GM12801 (cell line): Measurements from ENCODE around the gene BIK.

ENCODE experiments used
- CTCF ChIP-seq: IDR thresholded peaks from one replicate; pipeline ENCODE4 v1.5.1; 2011; ENCODE audit warnings: control low read depth; ENCODE audit not compliant: insufficient read length; ENCODE audit errors: extremely low read depth

Gene BIK

GRCh38 chr22:43133401-43133800 lies 22.9 kb downstream of the BIK start:
- no peak for TF ChIP-seq CTCF

GRCh38 chr22:43134553-43134952 lies 24.0 kb downstream of the BIK start:
- TF ChIP-seq CTCF = no peak

- TF ChIP-seq CTCF = no peak
Observed at GRCh38 chr22:43135565-43135964, 25.0 kb downstream of the BIK start.

GRCh38 chr22:43136255-43136654 lies 25.7 kb downstream of the BIK start:
- no peak for TF ChIP-seq CTCF

GRCh38 chr22:43136801-43137200 lies 26.3 kb downstream of the BIK start:
- no peak for TF ChIP-seq CTCF

- no peak for TF ChIP-seq CTCF
Observed at GRCh38 chr22:43142880-43143562, 32.5 kb downstream of the BIK start, which contains the start of gene MCAT. TSS of gene MCAT (minus strand) at chr22:43143398. CDS start at chr22:43143348, 50 bp downstream.

- TF ChIP-seq CTCF = no peak
Observed at GRCh38 chr22:43144949-43145348, 34.4 kb downstream of the BIK start.
